GM12875 (cell line): ENCODE data around the gene ZNF525.
A peak's percentile ranks its signal among the peaks of the same experiment; 100 is the strongest.
"Not testable (repeated sequence)": the region's sequence is repeated elsewhere in the genome, so short reads cannot be mapped to it uniquely, and the experiment has no call there.

Experiments
- H3K4me3 ChIP-seq: one replicate; pipeline ENCODE4 v1.5.1; 2011; ENCODE audit warnings: low read depth, low read length, control low read depth
- CTCF ChIP-seq: IDR thresholded peaks from 2 replicates; pipeline ENCODE4 v1.5.1; 2011; ENCODE audit warnings: low read depth, mild to moderate bottlenecking, control low read depth, inconsistent platforms, low read length, moderate library complexity, borderline replicate concordance; ENCODE audit not compliant: insufficient read depth

The ZNF525 gene

DNA sequence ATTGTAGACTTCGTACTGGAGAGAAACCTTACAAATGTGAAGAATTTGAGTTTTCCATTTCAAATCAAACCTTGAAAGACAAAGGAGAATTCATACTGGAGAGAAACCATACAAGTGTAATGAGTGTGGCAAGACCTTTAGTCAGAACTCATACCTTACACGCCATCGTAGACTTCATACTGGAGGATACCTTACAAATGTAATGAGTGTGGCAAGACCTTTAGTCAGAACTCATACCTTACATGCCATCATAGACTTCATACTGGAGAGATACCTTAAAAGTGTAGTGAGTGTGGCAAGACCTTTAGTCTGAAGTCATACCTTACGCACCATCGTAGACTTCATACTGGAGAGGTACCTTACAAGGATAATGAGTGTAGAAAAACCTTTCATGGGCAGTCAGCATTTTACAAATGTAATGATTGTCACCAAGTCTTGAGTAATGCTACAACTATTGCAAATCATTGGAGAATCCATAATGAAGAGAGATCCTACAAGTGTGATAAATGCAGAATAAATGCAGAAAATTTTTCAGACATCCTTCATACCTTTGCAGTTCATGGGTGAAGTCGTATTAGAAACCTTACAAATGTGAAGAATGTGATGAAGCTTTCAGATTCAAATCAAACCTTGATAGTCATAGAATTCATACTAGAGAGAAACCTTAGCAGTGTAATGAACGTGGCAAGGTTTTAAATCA, 44.1 kb downstream of the ZNF525 start:
- H3K4me3 ChIP-seq, result no peak overlapping the region
- no peak for TF ChIP-seq CTCF

DNA sequence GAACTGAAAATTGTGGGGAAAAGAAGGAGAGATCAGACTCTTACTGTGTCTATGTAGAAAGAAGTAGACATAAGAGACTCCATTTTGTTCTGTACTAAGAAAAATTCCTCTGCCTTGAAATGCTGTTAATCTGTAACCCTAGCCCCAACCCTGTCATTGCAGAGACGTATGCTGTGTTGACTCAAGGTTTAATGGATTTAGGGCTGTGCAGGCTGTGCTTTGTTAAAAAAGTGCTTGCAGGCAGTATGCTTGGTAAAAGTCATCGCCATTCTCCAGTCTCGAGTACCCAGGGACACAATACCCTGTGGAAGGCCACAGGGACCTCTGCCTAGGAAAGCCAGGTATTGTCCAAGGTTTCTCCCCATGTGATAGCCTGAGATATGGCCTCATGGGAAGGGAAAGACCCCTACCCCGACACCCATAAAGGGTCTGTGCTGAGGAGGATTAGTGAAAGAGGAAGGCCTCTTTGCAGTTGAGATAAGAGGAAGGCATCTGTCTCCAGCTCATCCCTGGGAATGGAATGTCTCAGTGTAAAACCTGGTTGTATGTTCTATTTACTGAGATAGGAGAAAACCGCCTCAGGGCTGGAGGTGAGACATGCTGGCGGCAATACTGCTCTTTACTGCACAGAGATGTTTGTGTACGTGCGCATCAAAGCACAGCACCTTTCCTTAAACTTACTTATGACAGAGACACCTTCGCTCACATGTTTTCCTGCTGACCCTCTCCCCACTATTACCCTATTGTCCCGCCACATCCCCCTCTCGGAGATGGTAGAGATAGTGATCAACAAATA, 55.2 kb downstream of the ZNF525 start:
- H3K4me3 ChIP-seq, result not testable (repeated sequence)

- no peak overlapping the region for H3K4me3 ChIP-seq
- no peak for TF ChIP-seq CTCF
Observed at GRCh38 chr19:53422551-53422950, 57.0 kb downstream of the ZNF525 start.

- H3K4me3 ChIP-seq, result not testable (repeated sequence)
Observed at GRCh38 chr19:53423074-53423473, 57.6 kb downstream of the ZNF525 start.

- H3K4me3 ChIP-seq, result not testable (repeated sequence)
Observed at GRCh38 chr19:53423680-53424079, 58.2 kb downstream of the ZNF525 start.

- peak; percentile 61 for TF ChIP-seq CTCF
- no peak overlapping the region for H3K4me3 ChIP-seq
Observed at GRCh38 chr19:53424968-53425597, 59.6 kb downstream of the ZNF525 start.

GRCh38 chr19:53431399-53432087, 66.0 kb downstream of the ZNF525 start, which contains the start of gene ZNF761:
Gene ZNF761, plus strand, starts transcription at chr19:53431984. Its CDS starts 15,285 bp downstream, at chr19:53447269.
- peak; percentile 38; the same call in 1 of the 2 replicates for TF ChIP-seq CTCF
- H3K4me3 ChIP-seq, result peak within 1 kb of the TSS; percentile 66

DNA sequence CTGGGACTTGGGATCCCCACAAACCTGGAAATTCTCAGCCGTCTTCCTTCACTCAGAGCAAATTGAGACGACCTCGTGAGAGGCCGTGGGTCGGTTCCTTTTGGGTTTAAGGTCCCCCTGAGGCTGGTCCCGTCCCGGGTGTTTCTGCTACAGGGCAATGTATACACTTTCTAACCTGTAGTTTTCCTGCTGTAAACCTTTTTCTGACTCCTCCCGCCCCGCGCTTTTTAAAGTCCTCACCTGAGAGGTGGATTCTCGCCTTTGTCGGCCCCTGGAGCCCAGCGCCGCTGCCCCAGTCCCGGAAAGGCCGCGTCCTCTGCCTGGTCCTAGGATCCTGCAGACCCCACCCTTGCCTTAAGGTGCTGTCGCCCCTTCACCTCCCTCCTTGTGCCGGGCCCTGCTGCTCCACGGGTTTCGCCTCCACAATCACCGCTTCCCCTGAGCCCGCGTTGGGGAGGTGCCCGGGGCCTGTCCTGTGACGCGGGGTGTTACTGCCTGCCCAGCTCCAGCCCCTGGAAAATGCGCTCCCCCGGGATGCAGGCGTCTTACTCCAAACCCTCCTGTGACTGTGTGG, 66.7 kb downstream of the ZNF525 start:
- H3K4me3 ChIP-seq, result peak overlapping the region; percentile 66
- TF ChIP-seq CTCF, result no peak
